Endothelial cell of umbilical vein (primary cell): Measurements from ENCODE around the gene SETD6. TPM values are rescaled to one million over a fixed set of nuclear protein-coding genes. Genes with fewer than 3 reads are reported as not detected.
A peak's percentile ranks its signal among the peaks of the same experiment; 100 is the strongest.

Experiments used
- BruUV-seq: library from RNA; stranded (reverse); fragments of 400-500 nt; replicated peaks from 2 replicates; lab custom pipeline; 2021; lab: Mats Ljungman, UMichigan
- CTCF ChIA-PET: fragments of 300-600, 350-600 bp; sonication (Branson Sonifier 250); formaldehyde crosslinking; loops from one replicate; lab custom pipeline; 2021; ENCODE audit warnings: antibody characterized with exemption, inconsistent platforms; lab: Charles Lee
- POLR2A ChIA-PET: fragments of 300-600, 350-600 bp; sonication (Branson Sonifier 250); formaldehyde crosslinking; loops from one replicate; lab custom pipeline; 2021; ENCODE audit warnings: antibody characterized with exemption, inconsistent platforms; lab: Charles Lee
- DNase-seq: peaks from one replicate; pipeline ENCODE4 v3.0.0-alpha.2; 2011; ENCODE audit warnings: low read depth, low spot score
- FAIRE-seq: peaks from 2 replicates; lab custom pipeline; 2011; peaks lifted over from hg19 to GRCh38; lab: Jason Lieb, UNC
- H2AFZ ChIP-seq: 2 replicates; pipeline ENCODE4 v1.6.0; 2012; ENCODE audit warnings: low read depth, low read length, control low read depth, inconsistent platforms
- H3K27ac ChIP-seq: 2 replicates; pipeline ENCODE4 v1.5.1; 2011; ENCODE audit warnings: low read depth, mild to moderate bottlenecking, control low read depth, low read length, moderate library complexity; ENCODE audit not compliant: insufficient read depth
- H3K27me3 ChIP-seq, 2 experiments: 2 replicates each; pipeline versions ENCODE4 v1.6.0 to v1.6.1; 2011; ENCODE audit warnings: low read length in 2 of 2, mixed read lengths in 1 of 2; ENCODE audit not compliant: control insufficient read depth in 2 of 2, insufficient read depth in 2 of 2
- H3K36me3 ChIP-seq, 2 experiments: 2 replicates in 1 of 2; 3 replicates in 1 of 2; pipeline ENCODE4 v1.5.1; 2011; ENCODE audit warnings: low read length in 2 of 2, mild to moderate bottlenecking in 1 of 2, moderate library complexity in 1 of 2; ENCODE audit not compliant: control insufficient read depth in 2 of 2, insufficient read depth in 2 of 2; ENCODE audit errors: extremely low read depth in 1 of 2
- H3K4me1 ChIP-seq: 3 replicates; pipeline ENCODE4 v1.5.1; 2011; ENCODE audit warnings: mild to moderate bottlenecking, low read length; ENCODE audit not compliant: control insufficient read depth, insufficient read depth; ENCODE audit errors: extremely low read depth
- H3K4me2 ChIP-seq: 2 replicates; pipeline ENCODE4 v1.6.1; 2011; ENCODE audit warnings: low read length, control low read depth, mixed read lengths; ENCODE audit not compliant: insufficient read depth
- H3K4me3 ChIP-seq, 3 experiments: fragments of 200-600 bp in 1 of 3; sonication (generic), shearing (Covaris generic) in 1 of 3; replicated peaks in 1 of 3; 2 replicates each; pipeline ENCODE4 v1.5.1; 2011 to 2016; ENCODE audit warnings: control low read depth in 3 of 3, low read length in 3 of 3, mild to moderate bottlenecking in 2 of 3, inconsistent platforms in 1 of 3, low read depth in 1 of 3, moderate library complexity in 1 of 3; ENCODE audit not compliant: insufficient read depth in 1 of 3
- H3K79me2 ChIP-seq: 2 replicates; pipeline ENCODE4 v1.6.0; 2012; ENCODE audit warnings: low read length, inconsistent platforms; ENCODE audit not compliant: control insufficient read depth, insufficient read depth
- H3K9ac ChIP-seq: replicated peaks from 2 replicates; pipeline ENCODE3; 2011; ENCODE audit warnings: low read length, control low read depth; ENCODE audit not compliant: insufficient read depth; ENCODE audit errors: extremely low read depth
- H3K9me1 ChIP-seq: replicated peaks from 3 replicates; pipeline ENCODE4 v1.6.0; 2011; ENCODE audit warnings: mild to moderate bottlenecking, low read length; ENCODE audit not compliant: control insufficient read depth, insufficient read depth; ENCODE audit errors: extremely low read depth
- H3K9me3 ChIP-seq: replicated peaks from 2 replicates; pipeline ENCODE4 v1.5.1; 2012; ENCODE audit warnings: low read length, inconsistent platforms; ENCODE audit not compliant: control insufficient read depth, insufficient read depth
- H4K20me1 ChIP-seq: replicated peaks from 2 replicates; pipeline ENCODE3; 2011; ENCODE audit warnings: mild to moderate bottlenecking, low read length; ENCODE audit not compliant: control insufficient read depth, insufficient read depth; ENCODE audit errors: extremely low read depth
- EZH2 ChIP-seq: IDR thresholded peaks from 2 replicates; pipeline ENCODE4 v1.6.1; 2012; ENCODE audit warnings: borderline replicate concordance, low read depth, mild to moderate bottlenecking, moderate library complexity, low read length, inconsistent platforms; ENCODE audit not compliant: severe bottlenecking
- FOS ChIP-seq: IDR thresholded peaks from 2 replicates; pipeline ENCODE4 v1.6.1; 2011; ENCODE audit warnings: mild to moderate bottlenecking, low read length, moderate library complexity, borderline replicate concordance; ENCODE audit not compliant: insufficient read depth
- GATA2 ChIP-seq: IDR thresholded peaks from 2 replicates; pipeline ENCODE4 v1.7.0; 2011; ENCODE audit warnings: low read depth, mild to moderate bottlenecking, moderate library complexity, mixed read lengths, low read length; ENCODE audit not compliant: insufficient read length, insufficient read depth
- JUN ChIP-seq: IDR thresholded peaks from 2 replicates; pipeline ENCODE4 v1.6.1; 2011; ENCODE audit warnings: borderline replicate concordance, low read depth; ENCODE audit not compliant: insufficient read length, insufficient read depth
- MYC ChIP-seq: IDR thresholded peaks from one replicate; pipeline ENCODE4 v1.6.1; 2011; ENCODE audit warnings: mild to moderate bottlenecking, low read depth, low read length
- POLR2A ChIP-seq: IDR thresholded peaks from 2 replicates; pipeline ENCODE4 v1.6.1; 2012; ENCODE audit warnings: low read depth, mild to moderate bottlenecking, control low read depth, low read length
- POLR2AphosphoS5 ChIP-seq: IDR thresholded peaks from 2 replicates; pipeline ENCODE4 v1.6.1; 2012; ENCODE audit warnings: low read depth, mild to moderate bottlenecking, control low read depth, low read length, moderate library complexity; ENCODE audit not compliant: insufficient read depth
- dilution Hi-C: fragments of 300-500 bp; cut with MboI; formaldehyde crosslinking; loops from one replicate; pipeline ENCODE4 v1.15.0; 2019; ENCODE audit warnings: low sequenced_read_pairs; ENCODE audit not compliant: extremely low pct_ligation_motif_present
- intact Hi-C: fragments of 100-400 bp; cut with micrococcal nuclease; formaldehyde crosslinking; loops from one replicate; pipeline ENCODE4 v1.10.0; 2022
- polyA plus RNA-seq, 4 experiments: library from polyadenylated mRNA; depleted of rRNA in 3 of 4; stranded (reverse) in 3 of 4; unstranded in 1 of 4; fragments of >200 nt; gene quantifications; 2 replicates each; pipeline versions ENCODE4 v1.2.1 to v1.2.3, GENCODE V29; 2011 to 2012; ENCODE audit warnings: missing spikeins in 1 of 4
- total RNA-seq: library from RNA; stranded (reverse); gene quantifications from 2 replicates; pipeline ENCODE4 v1.2.3, GENCODE V29; 2021
- TF ChIP-seq, protein P1 (sequence below): IDR thresholded peaks from 2 replicates; pipeline ENCODE4 v1.6.1; 2011; ENCODE audit not compliant: insufficient read depth, insufficient read length
- TF ChIP-seq, protein P2 (sequence below), 2 donors: IDR thresholded peaks; 1 replicate in 1 of 2; 2 replicates in 1 of 2; pipeline ENCODE4 v1.5.1; 2011; ENCODE audit warnings: low read length in 2 of 2, mild to moderate bottlenecking in 2 of 2, moderate library complexity in 2 of 2, control low read depth in 1 of 2, inconsistent platforms in 1 of 2, low read depth in 1 of 2; ENCODE audit not compliant: insufficient read depth in 1 of 2; ENCODE audit errors: extremely low read depth in 1 of 2

SETD6 gene
- total and polyA plus RNA-seq, 2 donors (not counting 3 experiments of a cell fraction or from before 2014, with no cell fraction given), result 10.2 to 16.4 TPM

DNA sequence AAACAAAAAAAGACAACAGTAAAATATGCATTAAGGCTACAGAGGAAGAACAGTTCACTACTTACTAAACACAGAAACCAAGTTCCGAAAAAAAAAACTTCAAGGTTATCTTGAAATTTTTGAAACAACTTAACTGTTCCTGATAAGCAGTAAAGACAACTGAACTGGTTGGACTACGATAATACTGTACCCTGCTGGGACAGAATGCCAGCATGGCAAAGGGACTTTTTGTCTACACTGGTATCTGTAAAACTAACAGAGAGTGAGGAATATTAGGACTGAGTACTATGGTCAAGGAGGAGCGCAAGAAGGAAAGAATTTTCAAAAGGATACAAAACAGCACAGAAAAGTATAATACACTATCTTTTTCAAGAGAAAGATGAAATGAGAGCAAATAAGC is 19.8 kb downstream of the SETD6 start:
- dilution Hi-C loops, result no loop called here

DNA sequence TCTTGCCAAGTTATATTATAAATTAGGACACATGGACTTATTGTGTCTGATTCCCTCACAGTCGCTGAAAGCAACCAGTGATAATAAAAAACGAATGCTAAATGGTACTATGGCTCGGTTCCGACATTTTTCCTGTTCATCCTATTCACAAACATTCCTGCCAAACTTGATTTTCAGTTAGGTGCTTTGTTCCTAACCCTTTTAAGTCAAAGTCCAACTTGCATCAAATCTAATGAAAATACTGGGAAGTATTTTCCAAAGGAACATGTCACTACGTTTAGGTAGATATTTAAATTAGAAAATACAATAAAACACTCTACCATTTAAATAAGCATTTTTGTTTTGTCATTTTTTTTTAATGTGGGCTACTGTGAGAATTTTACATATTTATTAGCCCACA is 21.0 kb downstream of the SETD6 start:
- H3K9me1 ChIP-seq, result no peaks in the 10 kb centered on the region
- no peaks in the 10 kb centered on the region for H3K79me2 ChIP-seq
- no peak for FAIRE-seq

More for the DNA sequence above, 19.8 kb downstream of the SETD6 start:
- TF ChIP-seq POLR2AphosphoS5 (no peak), POLR2A (no peak), EZH2 (no peak), JUN (no peak), MYC (no peak)
- BruUV-seq, result no TSS peak
- no peak for FAIRE-seq
- no peak overlapping the region for H3K4me3 ChIP-seq
- no peaks in the 10 kb centered on the region for H4K20me1 ChIP-seq
- H3K27ac ChIP-seq, result no peak overlapping the region
- CTCF ChIA-PET, result no interaction called here
- intact Hi-C loops, result no loop called here
- H3K27me3 ChIP-seq, result no peaks in the 10 kb centered on the region
- peaks cover 42 to 54% of the 10 kb centered on the region in 2 experiments for H3K36me3 ChIP-seq
- no peak for DNase-seq
- POLR2A ChIA-PET, result no interaction called here
- no peak overlapping the region for H2AFZ ChIP-seq
- H3K79me2 ChIP-seq, result no peaks in the 10 kb centered on the region
- H3K9ac ChIP-seq, result no peak overlapping the region
- H3K9me1 ChIP-seq, result no peaks in the 10 kb centered on the region
- no peaks in the 10 kb centered on the region for H3K9me3 ChIP-seq
- no peak overlapping the region for H3K4me2 ChIP-seq
- H3K4me1 ChIP-seq, result no peaks in the 10 kb centered on the region

More for the DNA sequence above, 21.0 kb downstream of the SETD6 start:
- H3K4me2 ChIP-seq, result no peak overlapping the region
- ChIA-PET CTCF (no interaction called here), POLR2A (no interaction called here)
- H4K20me1 ChIP-seq, result no peaks in the 10 kb centered on the region
- H3K9me3 ChIP-seq, result no peaks in the 10 kb centered on the region
- BruUV-seq, result no TSS peak
- no peak for TF ChIP-seq MYC
- TF ChIP-seq JUN, result no peak
- TF ChIP-seq, protein P1, sequence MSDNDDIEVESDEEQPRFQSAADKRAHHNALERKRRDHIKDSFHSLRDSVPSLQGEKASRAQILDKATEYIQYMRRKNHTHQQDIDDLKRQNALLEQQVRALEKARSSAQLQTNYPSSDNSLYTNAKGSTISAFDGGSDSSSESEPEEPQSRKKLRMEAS, result no peak
- TF ChIP-seq EZH2, result no peak
- TF ChIP-seq POLR2AphosphoS5, result no peak
- TF ChIP-seq POLR2A, result no peak
- TF ChIP-seq GATA2, result no peak
- no peak for TF ChIP-seq FOS
- TF ChIP-seq, protein P2, sequence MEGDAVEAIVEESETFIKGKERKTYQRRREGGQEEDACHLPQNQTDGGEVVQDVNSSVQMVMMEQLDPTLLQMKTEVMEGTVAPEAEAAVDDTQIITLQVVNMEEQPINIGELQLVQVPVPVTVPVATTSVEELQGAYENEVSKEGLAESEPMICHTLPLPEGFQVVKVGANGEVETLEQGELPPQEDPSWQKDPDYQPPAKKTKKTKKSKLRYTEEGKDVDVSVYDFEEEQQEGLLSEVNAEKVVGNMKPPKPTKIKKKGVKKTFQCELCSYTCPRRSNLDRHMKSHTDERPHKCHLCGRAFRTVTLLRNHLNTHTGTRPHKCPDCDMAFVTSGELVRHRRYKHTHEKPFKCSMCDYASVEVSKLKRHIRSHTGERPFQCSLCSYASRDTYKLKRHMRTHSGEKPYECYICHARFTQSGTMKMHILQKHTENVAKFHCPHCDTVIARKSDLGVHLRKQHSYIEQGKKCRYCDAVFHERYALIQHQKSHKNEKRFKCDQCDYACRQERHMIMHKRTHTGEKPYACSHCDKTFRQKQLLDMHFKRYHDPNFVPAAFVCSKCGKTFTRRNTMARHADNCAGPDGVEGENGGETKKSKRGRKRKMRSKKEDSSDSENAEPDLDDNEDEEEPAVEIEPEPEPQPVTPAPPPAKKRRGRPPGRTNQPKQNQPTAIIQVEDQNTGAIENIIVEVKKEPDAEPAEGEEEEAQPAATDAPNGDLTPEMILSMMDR (IDR thresholded peaks at IDR 0.05; ENCODE audit: extremely low read depth in 1 of 2, insufficient read depth in 1 of 2, low read depth in 1 of 2, low read length in 2 of 2), result no peak
- H3K4me3 ChIP-seq, result no peak overlapping the region
- DNase-seq, result peak; percentile 18
- no peak overlapping the region for H3K9ac ChIP-seq
- H3K27ac ChIP-seq, result no peak overlapping the region
- H3K36me3 ChIP-seq, result peaks cover 42 to 56% of the 10 kb centered on the region in 2 experiments
- H3K4me1 ChIP-seq, result no peaks in the 10 kb centered on the region
- intact Hi-C loops, result no loop called here
- dilution Hi-C loops, result no loop called here
- H3K27me3 ChIP-seq, result no peaks in the 10 kb centered on the region
- H2AFZ ChIP-seq, result no peak overlapping the region
